DOHH2 (cell line): ENCODE results near the gene ARL8B.

Source experiments
- EZH2phosphoT487 ChIP-seq: fragments of 200-600 bp; sonication (generic); IDR thresholded peaks from 2 replicates; pipeline ENCODE4 v1.6.1; 2017; ENCODE audit warnings: borderline replicate concordance, mild to moderate bottlenecking, antibody characterized with exemption, low read length, moderate library complexity, mixed read lengths
- TF ChIP-seq, protein P1 (sequence below): fragments of 200-600 bp; sonication (generic); IDR thresholded peaks from one replicate; pipeline ENCODE4 v1.5.1; 2014; ENCODE audit warnings: antibody characterized with exemption, mild to moderate bottlenecking, low read depth, low read length; ENCODE audit not compliant: poor library complexity, severe bottlenecking

- TF ChIP-seq, protein P1, sequence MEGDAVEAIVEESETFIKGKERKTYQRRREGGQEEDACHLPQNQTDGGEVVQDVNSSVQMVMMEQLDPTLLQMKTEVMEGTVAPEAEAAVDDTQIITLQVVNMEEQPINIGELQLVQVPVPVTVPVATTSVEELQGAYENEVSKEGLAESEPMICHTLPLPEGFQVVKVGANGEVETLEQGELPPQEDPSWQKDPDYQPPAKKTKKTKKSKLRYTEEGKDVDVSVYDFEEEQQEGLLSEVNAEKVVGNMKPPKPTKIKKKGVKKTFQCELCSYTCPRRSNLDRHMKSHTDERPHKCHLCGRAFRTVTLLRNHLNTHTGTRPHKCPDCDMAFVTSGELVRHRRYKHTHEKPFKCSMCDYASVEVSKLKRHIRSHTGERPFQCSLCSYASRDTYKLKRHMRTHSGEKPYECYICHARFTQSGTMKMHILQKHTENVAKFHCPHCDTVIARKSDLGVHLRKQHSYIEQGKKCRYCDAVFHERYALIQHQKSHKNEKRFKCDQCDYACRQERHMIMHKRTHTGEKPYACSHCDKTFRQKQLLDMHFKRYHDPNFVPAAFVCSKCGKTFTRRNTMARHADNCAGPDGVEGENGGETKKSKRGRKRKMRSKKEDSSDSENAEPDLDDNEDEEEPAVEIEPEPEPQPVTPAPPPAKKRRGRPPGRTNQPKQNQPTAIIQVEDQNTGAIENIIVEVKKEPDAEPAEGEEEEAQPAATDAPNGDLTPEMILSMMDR = no peak
- TF ChIP-seq EZH2phosphoT487 = no peak
These were observed 48.9 kb downstream of the ARL8B start for GRCh38 chr3:5170975-5171374.
